GM10266 (cell line): ENCODE data around the gene LRRC8A.

Experiments
- DNase-seq: peaks from one replicate; pipeline ENCODE4 v3.0.0; 2012; ENCODE audit errors: extremely low spot score
- CTCF ChIP-seq: IDR thresholded peaks from 2 replicates; pipeline ENCODE4 v1.5.1; 2012; ENCODE audit warnings: mild to moderate bottlenecking, low read depth; ENCODE audit not compliant: control insufficient read depth, insufficient read depth; ENCODE audit errors: missing control alignments

LRRC8A gene

GRCh38 chr9:128882677-128883603 lies 1.0 kb downstream of the LRRC8A start:
- peak; percentile 49 for DNase-seq

GRCh38 chr9:128884164-128884563 lies 2.2 kb downstream of the LRRC8A start:
- DNase-seq, result no peak
- no peak for TF ChIP-seq CTCF

More at GRCh38 chr9:128882677-128883603, 1.0 kb downstream of the LRRC8A start:
- no peak for TF ChIP-seq CTCF

GRCh38 chr9:128885376-128885775 lies 3.4 kb downstream of the LRRC8A start:
- no peak for TF ChIP-seq CTCF
- DNase-seq, result peak; percentile 2

GRCh38 chr9:128885798-128886197 lies 3.9 kb downstream of the LRRC8A start:
- no peak for TF ChIP-seq CTCF
- DNase-seq, result peak; percentile 2

- DNase-seq, result peak; percentile 3
- TF ChIP-seq CTCF, result no peak
Observed at GRCh38 chr9:128886211-128886891, 4.4 kb downstream of the LRRC8A start.

GRCh38 chr9:128887049-128887448 lies 5.1 kb downstream of the LRRC8A start:
- DNase-seq, result no peak
- TF ChIP-seq CTCF, result no peak

- peak; percentile 2 for DNase-seq
- no peak for TF ChIP-seq CTCF
Observed at GRCh38 chr9:128887914-128888350, 6.0 kb downstream of the LRRC8A start.
